BJ (cell line): Measurements from ENCODE around the gene SCARF2. TPM values are rescaled to one million over a fixed set of nuclear protein-coding genes. Genes with fewer than 3 reads are reported as not detected.
A peak's percentile ranks its signal among the peaks of the same experiment; 100 is the strongest.
"Not testable (repeated sequence)": the region's sequence is repeated elsewhere in the genome, so short reads cannot be mapped to it uniquely, and the experiment has no call there.

ENCODE experiments used
- CTCF ChIA-PET: fragments of 350-600 bp; formaldehyde crosslinking; extraction: SDS; loops from one replicate; lab custom pipeline; 2021; ENCODE audit warnings: antibody characterized with exemption, inconsistent platforms; lab: Yijun Ruan, JAX
- POLR2A ChIA-PET: fragments of 300-600 bp; sonication (Branson Sonifier 250); formaldehyde crosslinking; extraction: SDS; loops from one replicate; lab custom pipeline; 2021; ENCODE audit warnings: antibody characterized with exemption; lab: Charles Lee
- DNase-seq: peaks from one replicate; pipeline ENCODE4 v3.0.0-alpha.2; 2011; ENCODE audit warnings: low read depth
- H3K27me3 ChIP-seq: 2 replicates; pipeline ENCODE4 v1.6.0; 2011; ENCODE audit warnings: low read length; ENCODE audit not compliant: control insufficient read depth, insufficient read depth
- H3K36me3 ChIP-seq: 2 replicates; pipeline ENCODE4 v1.5.1; 2011; ENCODE audit warnings: low read length; ENCODE audit not compliant: control insufficient read depth, insufficient read depth
- H3K4me3 ChIP-seq: 2 replicates; pipeline ENCODE4 v1.5.1; 2011; ENCODE audit warnings: low read depth, mild to moderate bottlenecking, control low read depth, low read length
- CTCF ChIP-seq: IDR thresholded peaks from 2 replicates; pipeline ENCODE4 v1.5.1; 2011; ENCODE audit warnings: low read depth, mild to moderate bottlenecking, control low read depth, inconsistent platforms, low read length, moderate library complexity; ENCODE audit not compliant: insufficient read depth
- polyA plus RNA-seq: library from polyadenylated mRNA; depleted of rRNA; stranded (reverse); fragments of >200 nt; gene quantifications from 2 replicates; pipeline ENCODE4 v1.2.3, GENCODE V29; 2011

The SCARF2 gene
- polyA plus RNA-seq, 1 experiment = 28.8 TPM

DNA sequence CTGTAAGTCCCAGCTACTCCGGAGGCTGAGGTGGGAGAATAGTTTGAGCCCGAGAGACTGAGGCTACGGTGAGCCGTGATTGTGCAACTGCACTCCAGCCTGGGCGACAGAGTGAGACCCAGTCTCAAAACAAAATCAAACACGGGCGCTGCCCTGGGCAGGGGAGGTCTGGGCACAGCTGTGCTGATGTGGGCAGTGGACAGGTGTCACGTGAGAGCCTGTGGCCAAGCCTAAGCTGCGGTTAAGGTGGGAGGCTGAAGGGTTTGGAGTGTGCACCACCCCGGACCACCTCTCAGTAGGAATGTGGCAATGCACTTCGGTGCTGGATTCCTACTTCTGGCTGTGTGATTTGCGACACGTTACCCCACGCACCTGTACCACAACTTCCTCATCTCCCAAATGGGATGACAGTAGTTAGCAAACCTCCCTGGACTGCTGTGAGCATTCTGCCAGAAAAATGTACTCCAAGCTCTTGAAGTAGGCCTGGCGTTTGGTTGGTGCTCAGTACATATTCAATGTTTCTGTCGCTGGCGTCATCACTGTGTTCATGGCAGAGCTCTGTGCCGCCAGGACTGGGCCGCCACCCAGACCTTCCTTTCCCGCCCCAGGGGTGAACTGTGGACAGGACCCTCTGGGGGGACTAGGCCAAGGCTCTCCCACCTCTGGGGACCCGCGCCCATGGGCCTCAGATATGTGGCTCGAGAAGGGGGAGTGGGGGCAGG lies 44.5 kb downstream of the SCARF2 start:
- no peaks in the 10 kb centered on the region for H3K36me3 ChIP-seq
- DNase-seq = no peak
- H3K4me3 ChIP-seq = peak overlapping the region; percentile 59
- ChIA-PET POLR2A (no interaction called here), CTCF (interaction anchor here (1.6 kb wide), 1 partner anchor 63 kb away, joined by 3 read pairs; no protein-coding TSS in a partner anchor)
- TF ChIP-seq CTCF = no peak
- H3K27me3 ChIP-seq = peaks cover 4% of the 10 kb centered on the region; the same call in 1 of the 2 replicates

DNA sequence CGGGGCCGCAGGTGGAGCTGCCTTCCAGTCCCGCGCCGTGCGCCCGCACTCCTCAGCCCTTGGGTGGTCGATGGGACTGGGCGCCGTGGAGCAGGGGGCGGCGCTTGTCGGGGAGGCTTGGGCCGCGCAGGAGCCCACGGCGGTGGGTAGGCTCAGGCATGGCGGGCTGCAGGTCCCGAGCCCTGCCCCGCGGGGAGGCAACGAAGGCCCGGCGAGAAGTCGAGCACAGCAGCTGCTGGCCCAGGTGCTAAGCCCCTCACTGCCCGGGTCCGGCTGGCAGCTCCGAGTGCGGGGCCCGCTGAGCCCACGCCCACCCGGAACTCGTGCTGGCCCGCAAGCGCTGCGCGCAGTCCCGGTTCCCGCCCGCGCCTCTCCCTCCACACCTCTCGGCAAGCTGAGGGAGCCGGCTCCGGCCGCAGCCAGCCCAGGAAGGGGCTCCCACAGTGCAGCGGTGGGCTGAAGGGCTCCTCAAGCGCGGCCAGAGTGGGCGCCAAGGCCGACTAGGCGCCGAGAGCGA lies 45.2 kb downstream of the SCARF2 start:
- CTCF ChIA-PET = interaction anchor here (1.6 kb wide), 1 partner anchor 64 kb away, joined by 3 read pairs; no protein-coding TSS in a partner anchor
- DNase-seq, H3K36me3 ChIP-seq, POLR2A ChIA-PET, H3K4me3 ChIP-seq, H3K27me3 ChIP-seq: not testable (repeated sequence)

- ChIA-PET POLR2A (no interaction called here), CTCF (no interaction called here)
- no peak for TF ChIP-seq CTCF
Measured at GRCh38 chr22:20391222-20391621, 46.4 kb downstream of the SCARF2 start.

GRCh38 chr22:20390394-20390907 lies 47.2 kb downstream of the SCARF2 start:
- TF ChIP-seq CTCF = no peak
- no peak for DNase-seq
- no peaks in the 10 kb centered on the region for H3K36me3 ChIP-seq
- CTCF ChIA-PET = no interaction called here
- H3K4me3 ChIP-seq = no peak overlapping the region
- H3K27me3 ChIP-seq = peaks cover 5% of the 10 kb centered on the region; the same call in 1 of the 2 replicates
- POLR2A ChIA-PET = no interaction called here

More at GRCh38 chr22:20391222-20391621, 46.4 kb downstream of the SCARF2 start:
- DNase-seq = no peak
- Histone ChIP-seq H3K4me3 (no peak overlapping the region), H3K36me3 (no peaks in the 10 kb centered on the region), H3K27me3 (peaks cover 5% of the 10 kb centered on the region; the same call in 1 of the 2 replicates)

DNA sequence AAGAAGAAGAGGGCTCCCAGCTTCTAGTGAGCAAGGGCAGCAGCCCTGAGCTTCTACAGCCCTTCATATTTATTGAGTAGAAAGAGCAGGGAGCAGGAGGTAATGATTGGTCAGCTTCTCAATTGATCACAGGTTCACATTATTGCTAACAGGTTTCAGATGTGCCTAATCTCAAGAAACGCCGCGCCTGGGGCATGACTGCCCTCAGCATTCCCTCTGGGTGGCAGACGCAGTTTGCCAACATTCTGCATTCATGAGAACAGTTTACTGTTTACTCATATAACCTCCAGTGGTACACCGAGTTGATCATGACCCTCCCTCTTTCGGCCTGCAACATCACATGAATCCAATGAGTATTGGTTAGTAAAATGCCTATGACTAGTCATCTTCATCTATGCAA lies 48.3 kb downstream of the SCARF2 start:
- peaks cover 5% of the 10 kb centered on the region for H3K27me3 ChIP-seq
- no peak for TF ChIP-seq CTCF
- ChIA-PET POLR2A (no interaction called here), CTCF (no interaction called here)
- no peak overlapping the region for H3K4me3 ChIP-seq
- DNase-seq = no peak
- no peaks in the 10 kb centered on the region for H3K36me3 ChIP-seq
